SU-DHL-6 (cell line): ENCODE measurements around the gene ACSM6.

Experiments
- H2AFZ ChIP-seq: fragments of 200-600 bp; sonication (generic); 2 replicates; pipeline ENCODE4 v1.6.1; 2014; ENCODE audit warnings: low read depth, mild to moderate bottlenecking, moderate library complexity, mixed read lengths, antibody characterized with exemption, low read length; ENCODE audit not compliant: severe bottlenecking
- H3F3A ChIP-seq: fragments of 200-600 bp; shearing (Covaris generic); 2 replicates; pipeline ENCODE4 v1.6.0; 2016; ENCODE audit warnings: antibody characterized with exemption, mild to moderate bottlenecking; ENCODE audit not compliant: insufficient read depth
- H3K27ac ChIP-seq: fragments of 200-600 bp; sonication (generic); 2 replicates; pipeline ENCODE4 v1.5.1; 2016; ENCODE audit warnings: low read depth, mild to moderate bottlenecking, low read length, moderate library complexity, mixed read lengths
- H3K27me3 ChIP-seq: fragments of 200-600 bp; sonication (generic), shearing (Covaris generic); 2 replicates; pipeline ENCODE4 v1.6.0; 2014; ENCODE audit warnings: mild to moderate bottlenecking, low read length
- H3K36me3 ChIP-seq: fragments of 200-600 bp; sonication (generic); 2 replicates; pipeline ENCODE4 v1.6.1; 2014; ENCODE audit warnings: mild to moderate bottlenecking, low read length, mixed read lengths
- H3K4me2 ChIP-seq: fragments of 300-600, 200-600 bp; shearing (Covaris generic), sonication (generic); 2 replicates; pipeline ENCODE4 v1.6.0; 2014; ENCODE audit warnings: low read length, low read depth, mild to moderate bottlenecking; ENCODE audit not compliant: poor library complexity, severe bottlenecking
- H3K4me3 ChIP-seq: fragments of 200-600 bp; sonication (generic); 2 replicates; pipeline ENCODE4 v1.5.1; 2014; ENCODE audit warnings: antibody characterized with exemption, low read length, mild to moderate bottlenecking, mixed read lengths; ENCODE audit not compliant: insufficient read depth, poor library complexity, severe bottlenecking
- H3K79me2 ChIP-seq: fragments of 200-600 bp; sonication (generic); 2 replicates; pipeline ENCODE4 v1.6.1; 2014; ENCODE audit warnings: mild to moderate bottlenecking, low read length, moderate library complexity; ENCODE audit not compliant: insufficient read depth
- H3K9ac ChIP-seq: fragments of 200-600 bp; sonication (generic); 2 replicates; pipeline ENCODE4 v1.7.0; 2014; ENCODE audit warnings: mild to moderate bottlenecking, low read length
- H3K9me2 ChIP-seq: fragments of 200-600 bp; sonication (generic); replicated peaks from 2 replicates; pipeline ENCODE4 v1.6.1; 2014; ENCODE audit warnings: low read length; ENCODE audit not compliant: insufficient read depth
- H3K9me3 ChIP-seq: fragments of 200-600 bp; sonication (generic); 2 replicates; pipeline ENCODE4 v1.6.1; 2014; ENCODE audit warnings: low read length, mixed read lengths; ENCODE audit not compliant: insufficient read depth
- H4K20me1 ChIP-seq: fragments of 200-600 bp; sonication (generic); 2 replicates; pipeline ENCODE4 v1.6.1; 2014; ENCODE audit warnings: low read depth, mild to moderate bottlenecking, antibody characterized with exemption, low read length, moderate library complexity, mixed read lengths
- EZH2phosphoT487 ChIP-seq: fragments of 200-600 bp; sonication (generic), shearing (Covaris generic); conservative IDR thresholded peaks from 2 replicates; pipeline ENCODE4 v1.6.1; 2018; ENCODE audit warnings: mild to moderate bottlenecking, antibody characterized with exemption, low read length, moderate library complexity, mixed read lengths
- TF ChIP-seq, protein P1 (sequence below): fragments of 200-600 bp; sonication (generic); IDR thresholded peaks from one replicate; pipeline ENCODE4 v1.5.1; 2017; ENCODE audit warnings: antibody characterized with exemption, mild to moderate bottlenecking, low read length, moderate library complexity; ENCODE audit not compliant: insufficient read depth, poor library complexity, severe bottlenecking

ACSM6 gene

DNA sequence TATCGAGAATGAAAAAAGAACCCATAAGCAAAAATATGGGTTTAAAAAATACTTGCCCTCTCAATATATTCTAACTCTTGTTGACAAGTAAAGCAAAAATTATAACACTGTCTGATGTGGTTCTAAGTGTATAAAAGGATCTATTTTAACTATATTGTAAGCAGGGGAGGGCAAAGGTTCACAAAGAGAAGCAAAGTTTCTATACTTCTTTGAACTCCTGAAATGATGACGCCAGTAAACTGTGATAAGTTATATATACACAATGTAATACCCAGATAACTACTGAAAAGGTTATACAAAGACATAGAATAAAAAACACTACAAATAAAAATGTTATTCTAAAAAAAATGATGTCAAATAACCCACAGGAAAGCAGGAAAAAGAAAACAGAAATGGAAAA lies 59.6 kb downstream of the ACSM6 start:
- Histone ChIP-seq H3K9me3 (peaks cover 3% of the 10 kb centered on the region; the same call in 1 of the 2 replicates), H3K79me2 (no peaks in the 10 kb centered on the region), H3F3A (no peaks in the 10 kb centered on the region), H4K20me1 (no peaks in the 10 kb centered on the region), H2AFZ (no peak overlapping the region), H3K36me3 (no peaks in the 10 kb centered on the region), H3K27ac (no peak overlapping the region), H3K4me2 (no peak overlapping the region), H3K4me3 (no peak overlapping the region), H3K9me2 (no peaks in the 10 kb centered on the region), H3K27me3 (no peaks in the 10 kb centered on the region), H3K9ac (no peak overlapping the region)
- TF ChIP-seq EZH2phosphoT487, result no peak
- TF ChIP-seq, protein P1, sequence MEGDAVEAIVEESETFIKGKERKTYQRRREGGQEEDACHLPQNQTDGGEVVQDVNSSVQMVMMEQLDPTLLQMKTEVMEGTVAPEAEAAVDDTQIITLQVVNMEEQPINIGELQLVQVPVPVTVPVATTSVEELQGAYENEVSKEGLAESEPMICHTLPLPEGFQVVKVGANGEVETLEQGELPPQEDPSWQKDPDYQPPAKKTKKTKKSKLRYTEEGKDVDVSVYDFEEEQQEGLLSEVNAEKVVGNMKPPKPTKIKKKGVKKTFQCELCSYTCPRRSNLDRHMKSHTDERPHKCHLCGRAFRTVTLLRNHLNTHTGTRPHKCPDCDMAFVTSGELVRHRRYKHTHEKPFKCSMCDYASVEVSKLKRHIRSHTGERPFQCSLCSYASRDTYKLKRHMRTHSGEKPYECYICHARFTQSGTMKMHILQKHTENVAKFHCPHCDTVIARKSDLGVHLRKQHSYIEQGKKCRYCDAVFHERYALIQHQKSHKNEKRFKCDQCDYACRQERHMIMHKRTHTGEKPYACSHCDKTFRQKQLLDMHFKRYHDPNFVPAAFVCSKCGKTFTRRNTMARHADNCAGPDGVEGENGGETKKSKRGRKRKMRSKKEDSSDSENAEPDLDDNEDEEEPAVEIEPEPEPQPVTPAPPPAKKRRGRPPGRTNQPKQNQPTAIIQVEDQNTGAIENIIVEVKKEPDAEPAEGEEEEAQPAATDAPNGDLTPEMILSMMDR, result no peak

DNA sequence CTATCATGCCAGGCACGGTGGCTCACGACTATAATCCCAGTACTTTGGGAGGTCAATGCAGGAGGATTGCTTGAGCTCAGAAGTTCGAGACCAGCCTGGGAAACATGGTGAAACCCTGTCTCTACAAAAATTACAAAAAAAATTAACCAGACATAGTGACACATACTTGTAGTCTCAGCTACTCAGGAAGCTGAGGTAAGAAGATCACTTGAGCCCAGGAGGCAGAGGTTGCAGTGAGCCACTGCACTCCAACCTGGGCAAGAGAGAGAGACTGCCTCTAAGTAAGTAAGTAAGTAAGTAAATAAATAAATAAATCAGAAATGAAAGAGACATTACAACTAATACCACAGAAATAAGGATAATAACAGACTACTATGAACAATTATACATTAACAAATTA lies 60.6 kb downstream of the ACSM6 start:
- Histone ChIP-seq H3K9me3 (peaks cover 3% of the 10 kb centered on the region; the same call in 1 of the 2 replicates), H3K36me3 (no peaks in the 10 kb centered on the region), H3K79me2 (no peaks in the 10 kb centered on the region), H3F3A (no peaks in the 10 kb centered on the region), H2AFZ (no peak overlapping the region), H3K9ac (no peak overlapping the region), H3K9me2 (no peaks in the 10 kb centered on the region), H4K20me1 (no peaks in the 10 kb centered on the region), H3K27me3 (no peaks in the 10 kb centered on the region), H3K4me2 (no peak overlapping the region), H3K27ac (no peak overlapping the region), H3K4me3 (no peak overlapping the region)
- TF ChIP-seq, protein P1, result no peak
- TF ChIP-seq EZH2phosphoT487, result no peak

DNA sequence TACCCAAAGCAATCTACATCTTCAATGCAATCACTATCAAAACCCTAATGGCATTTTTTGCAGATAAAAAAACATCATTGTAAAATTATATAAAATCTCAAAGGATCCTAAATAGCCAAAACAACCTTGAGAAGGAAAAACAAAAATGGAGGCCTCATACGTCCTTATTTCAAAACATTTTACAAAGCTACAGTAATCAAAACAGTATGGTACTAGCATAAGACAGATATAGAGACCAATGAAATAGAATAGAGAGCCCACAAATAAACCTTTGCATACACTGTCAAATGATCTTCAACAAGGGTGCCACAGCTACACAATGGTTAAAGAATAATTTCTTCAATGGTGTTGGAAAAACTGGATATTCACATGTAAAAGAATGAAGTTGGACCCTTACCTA lies 62.2 kb downstream of the ACSM6 start:
- Histone ChIP-seq H3K27ac (no peak overlapping the region), H3K4me2 (no peak overlapping the region), H3K27me3 (no peaks in the 10 kb centered on the region), H3F3A (no peaks in the 10 kb centered on the region), H2AFZ (no peak overlapping the region), H3K9me2 (no peaks in the 10 kb centered on the region), H3K4me3 (no peak overlapping the region), H4K20me1 (no peaks in the 10 kb centered on the region), H3K9ac (no peak overlapping the region), H3K36me3 (no peaks in the 10 kb centered on the region), H3K9me3 (peaks cover 3% of the 10 kb centered on the region; the same call in 1 of the 2 replicates), H3K79me2 (no peaks in the 10 kb centered on the region)
- no peak for TF ChIP-seq EZH2phosphoT487
- TF ChIP-seq, protein P1, result no peak
